Cardiac muscle cell (in vitro differentiated cells and primary cell): Measurements from ENCODE around the gene SPRYD3. TPM values are rescaled to one million over a fixed set of nuclear protein-coding genes. Genes with fewer than 3 reads are reported as not detected.

Source experiments
- DNase-seq, 2 donors: peaks; one replicate each; pipeline versions ENCODE4 v3.0.0 to v3.0.0-alpha.2; 2010 to 2017; ENCODE audit warnings: low read depth in 1 of 2, low spot score in 1 of 2
- H3K27ac ChIP-seq: fragments of 200-600 bp; sonication (generic); 2 replicates; pipeline ENCODE4 v1.5.1; 2016
- H3K27me3 ChIP-seq: fragments of 200-600 bp; sonication (generic); 2 replicates; pipeline ENCODE4 v1.6.0; 2016; ENCODE audit warnings: control low read depth
- H3K36me3 ChIP-seq: fragments of 200-600 bp; sonication (generic); 2 replicates; pipeline ENCODE4 v1.5.1; 2016; ENCODE audit warnings: control low read depth
- H3K4me1 ChIP-seq: fragments of 200-600 bp; sonication (generic); 2 replicates; pipeline ENCODE4 v1.8.1; 2017; ENCODE audit warnings: low read depth, mild to moderate bottlenecking, mixed run types
- H3K4me3 ChIP-seq: fragments of 200-600 bp; sonication (generic); 2 replicates; pipeline ENCODE4 v1.5.1; 2016; ENCODE audit warnings: mild to moderate bottlenecking
- H3K9me3 ChIP-seq: fragments of 200-600 bp; sonication (generic); 2 replicates; pipeline ENCODE4 v1.5.1; 2017; ENCODE audit warnings: low read depth, mild to moderate bottlenecking, control low read depth
- polyA plus RNA-seq: library from polyadenylated mRNA; unstranded; fragments of >200 nt; fragmentation: Nextera tagmentation; extraction: Ambion mirVana; gene quantifications from 2 replicates; pipeline ENCODE4 v1.2.1, GENCODE V29; 2016
- total RNA-seq: library from RNA; depleted of rRNA; stranded (reverse); fragments of >200 nt; gene quantifications from 2 replicates; pipeline ENCODE4 v1.2.3, GENCODE V29; 2016
- TF ChIP-seq, protein P1 (sequence below): IDR thresholded peaks from 2 replicates; pipeline ENCODE4 v1.5.1; 2012; ENCODE audit warnings: low read depth, mild to moderate bottlenecking, low read length

SPRYD3 gene
- total and polyA plus RNA-seq, 2 experiments from 2014 or later, result 14.8 to 17.6 TPM

DNA sequence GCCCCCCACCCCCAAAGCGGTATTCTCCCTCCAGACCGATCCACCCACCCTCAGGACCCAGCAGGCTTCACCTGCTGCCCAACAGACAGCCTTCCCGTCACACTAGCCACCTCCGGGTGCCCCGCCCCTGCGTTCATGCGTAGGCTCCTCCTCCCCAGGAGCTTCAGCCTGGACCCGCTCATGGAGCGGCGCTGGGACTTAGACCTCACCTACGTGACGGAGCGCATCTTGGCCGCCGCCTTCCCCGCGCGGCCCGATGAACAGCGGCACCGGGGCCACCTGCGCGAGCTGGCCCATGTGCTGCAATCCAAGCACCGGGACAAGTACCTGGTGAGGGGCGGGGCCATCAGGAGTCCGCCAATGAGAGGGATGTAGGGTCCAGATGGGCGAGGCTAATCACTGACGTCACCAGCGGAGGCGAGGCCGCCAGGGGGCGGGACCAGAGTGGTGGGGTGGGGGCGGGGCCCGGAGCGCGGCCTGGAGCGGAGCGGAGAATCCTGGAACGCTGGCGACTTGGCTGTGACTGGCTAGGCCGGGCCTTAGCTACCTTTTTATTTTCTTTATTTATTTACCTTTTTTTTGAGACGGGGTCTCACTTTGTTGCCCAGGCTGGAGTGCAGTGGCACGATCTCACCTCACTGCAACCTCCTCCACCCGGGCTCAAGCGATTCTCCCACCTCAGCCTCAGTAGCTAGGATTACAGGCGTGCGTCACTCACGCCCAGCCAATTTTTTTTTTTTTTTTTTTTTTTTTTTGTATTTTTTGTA lies 24.9 kb downstream of the SPRYD3 start:
- H3K27ac ChIP-seq, result no peak overlapping the region
- no peaks in the 10 kb centered on the region for H3K9me3 ChIP-seq
- H3K4me1 ChIP-seq, result peaks cover 16% of the 10 kb centered on the region
- H3K27me3 ChIP-seq, result no peaks in the 10 kb centered on the region
- DNase-seq, result peak; percentile 94 to 96
- H3K36me3 ChIP-seq, result no peaks in the 10 kb centered on the region
- TF ChIP-seq, protein P1, sequence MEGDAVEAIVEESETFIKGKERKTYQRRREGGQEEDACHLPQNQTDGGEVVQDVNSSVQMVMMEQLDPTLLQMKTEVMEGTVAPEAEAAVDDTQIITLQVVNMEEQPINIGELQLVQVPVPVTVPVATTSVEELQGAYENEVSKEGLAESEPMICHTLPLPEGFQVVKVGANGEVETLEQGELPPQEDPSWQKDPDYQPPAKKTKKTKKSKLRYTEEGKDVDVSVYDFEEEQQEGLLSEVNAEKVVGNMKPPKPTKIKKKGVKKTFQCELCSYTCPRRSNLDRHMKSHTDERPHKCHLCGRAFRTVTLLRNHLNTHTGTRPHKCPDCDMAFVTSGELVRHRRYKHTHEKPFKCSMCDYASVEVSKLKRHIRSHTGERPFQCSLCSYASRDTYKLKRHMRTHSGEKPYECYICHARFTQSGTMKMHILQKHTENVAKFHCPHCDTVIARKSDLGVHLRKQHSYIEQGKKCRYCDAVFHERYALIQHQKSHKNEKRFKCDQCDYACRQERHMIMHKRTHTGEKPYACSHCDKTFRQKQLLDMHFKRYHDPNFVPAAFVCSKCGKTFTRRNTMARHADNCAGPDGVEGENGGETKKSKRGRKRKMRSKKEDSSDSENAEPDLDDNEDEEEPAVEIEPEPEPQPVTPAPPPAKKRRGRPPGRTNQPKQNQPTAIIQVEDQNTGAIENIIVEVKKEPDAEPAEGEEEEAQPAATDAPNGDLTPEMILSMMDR, result no peak
- peak overlapping the region; percentile 46 for H3K4me3 ChIP-seq

DNA sequence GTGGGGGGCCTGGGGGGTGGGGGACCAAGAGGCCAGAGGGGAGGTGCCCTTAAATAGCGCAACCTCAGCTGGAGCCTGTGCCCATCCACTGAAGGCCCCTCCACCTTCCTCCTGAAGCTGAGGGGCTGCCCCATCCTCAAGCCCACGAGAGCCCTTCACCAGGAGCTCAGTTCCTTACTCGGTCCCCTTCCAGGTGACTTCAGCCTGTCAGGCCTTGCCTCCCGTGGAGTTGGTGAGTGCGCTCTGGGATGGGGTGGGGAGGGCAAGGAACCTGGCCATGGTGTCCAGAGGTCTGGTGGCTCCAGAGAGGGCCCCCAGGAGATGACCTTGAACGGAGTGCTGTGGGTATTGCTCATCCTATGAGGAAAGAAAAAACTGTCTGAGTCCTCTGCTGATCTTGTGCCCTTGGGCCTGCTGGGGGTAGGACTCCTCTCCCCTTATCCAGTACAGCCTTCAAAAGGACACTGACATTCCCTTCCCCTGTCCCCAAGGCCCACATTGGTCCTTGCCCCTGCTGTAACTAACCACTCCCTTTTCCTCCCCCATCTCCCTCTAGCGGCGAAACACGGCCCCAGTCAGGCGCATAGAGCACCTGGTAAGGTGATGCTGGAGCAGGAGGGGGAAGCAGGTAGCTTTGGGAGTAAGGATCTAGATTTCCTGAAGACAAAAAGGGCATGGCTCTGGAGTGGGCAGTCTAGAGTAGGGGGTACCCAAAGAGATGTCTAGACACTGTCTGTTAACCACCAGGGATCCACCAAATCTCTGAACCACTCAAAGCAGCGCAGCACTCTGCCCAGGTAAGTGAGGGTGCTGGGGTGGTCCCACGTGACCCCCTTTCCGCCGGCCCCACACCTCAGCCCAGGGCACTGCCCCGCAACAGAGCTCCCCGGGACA lies 25.7 kb downstream of the SPRYD3 start:
- TF ChIP-seq, protein P1, result peak; percentile 76
- peak; percentile 37 for DNase-seq
- H3K4me3 ChIP-seq, result peak overlapping the region; percentile 46
- H3K4me1 ChIP-seq, result peaks cover 23% of the 10 kb centered on the region
- no peak overlapping the region for H3K27ac ChIP-seq
- no peaks in the 10 kb centered on the region for H3K36me3 ChIP-seq
- no peaks in the 10 kb centered on the region for H3K9me3 ChIP-seq
- H3K27me3 ChIP-seq, result no peaks in the 10 kb centered on the region

DNA sequence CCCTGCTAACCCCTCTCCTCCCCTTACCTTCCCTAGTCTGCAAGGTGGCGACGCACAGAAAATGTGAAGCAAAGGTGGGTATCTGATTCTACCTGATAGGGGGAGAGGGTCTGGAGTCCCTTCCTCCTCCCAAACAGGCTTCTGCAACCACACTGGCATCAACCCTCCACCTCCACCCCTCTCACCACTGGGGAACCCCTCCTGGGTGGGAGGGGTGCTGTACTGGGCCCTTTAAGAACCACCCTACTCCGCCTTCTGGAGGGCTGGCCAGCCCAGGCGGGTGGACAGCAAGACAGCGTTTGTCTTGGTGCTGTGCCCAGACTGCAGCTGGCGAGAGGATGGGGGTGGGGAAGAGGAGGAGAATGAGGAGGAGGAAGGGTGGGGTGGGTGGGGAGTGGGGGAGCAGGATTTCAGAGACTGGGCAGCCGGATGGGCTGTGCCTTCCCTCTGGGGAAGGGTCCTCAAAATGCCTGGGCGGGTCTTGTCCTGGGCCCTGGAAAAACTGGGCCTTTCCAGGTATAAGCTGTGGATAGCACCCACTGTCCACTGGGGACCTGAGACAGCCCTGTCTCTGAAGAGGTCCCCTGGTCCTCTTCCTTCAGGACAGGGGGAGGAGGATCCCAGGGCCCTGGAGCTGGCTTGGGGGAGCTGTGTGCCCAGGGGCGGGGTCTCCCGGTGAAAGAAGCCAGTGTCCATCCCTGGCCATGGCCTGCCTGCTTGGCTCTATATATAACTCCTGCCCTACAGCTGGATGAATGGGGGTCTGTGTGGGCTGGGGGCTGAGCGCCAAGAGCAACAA lies 26.6 kb downstream of the SPRYD3 start:
- no peaks in the 10 kb centered on the region for H3K36me3 ChIP-seq
- peaks cover 31% of the 10 kb centered on the region for H3K4me1 ChIP-seq
- no peak overlapping the region for H3K4me3 ChIP-seq
- peak in 1 of 2 donors; percentile 92 for DNase-seq
- no peaks in the 10 kb centered on the region for H3K9me3 ChIP-seq
- TF ChIP-seq, protein P1, result no peak
- H3K27ac ChIP-seq, result no peak overlapping the region
- H3K27me3 ChIP-seq, result no peaks in the 10 kb centered on the region

DNA sequence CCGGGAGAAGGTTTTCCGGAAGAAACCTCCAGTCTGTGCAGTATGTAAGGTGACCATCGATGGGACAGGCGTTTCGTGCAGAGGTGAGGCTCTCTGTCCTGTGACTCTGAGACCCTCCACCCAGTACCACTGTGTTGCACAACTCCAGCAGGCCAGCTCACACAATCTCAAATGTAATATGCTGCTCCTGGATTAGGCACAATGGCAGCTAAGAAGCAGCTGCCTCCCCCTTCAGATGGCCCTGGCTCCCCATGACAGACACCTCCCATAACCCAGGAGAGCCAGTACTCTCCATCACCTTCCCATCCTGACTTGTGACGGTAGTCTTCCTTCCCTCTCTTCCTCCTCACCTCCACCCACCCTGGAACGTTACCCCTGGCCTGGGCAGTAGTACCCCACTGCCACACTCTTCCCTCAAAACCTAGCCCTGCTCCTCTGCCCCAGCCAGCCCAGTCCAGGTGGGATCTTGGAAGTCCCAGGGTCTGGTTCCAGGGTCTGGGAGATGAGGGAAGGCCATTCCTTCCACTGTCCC lies 27.2 kb downstream of the SPRYD3 start:
- no peaks in the 10 kb centered on the region for H3K9me3 ChIP-seq
- DNase-seq, result peak in 1 of 2 donors; percentile 4
- H3K4me1 ChIP-seq, result peaks cover 32% of the 10 kb centered on the region
- no peak overlapping the region for H3K27ac ChIP-seq
- H3K4me3 ChIP-seq, result no peak overlapping the region
- no peaks in the 10 kb centered on the region for H3K27me3 ChIP-seq
- TF ChIP-seq, protein P1, result no peak
- no peaks in the 10 kb centered on the region for H3K36me3 ChIP-seq
